Dermis blood vessel endothelial cell (primary cell): ENCODE measurements around the gene TFAP2A. TPM values are rescaled to one million over a fixed set of nuclear protein-coding genes. Genes with fewer than 3 reads are reported as not detected.
A peak's percentile ranks its signal among the peaks of the same experiment; 100 is the strongest.

Experiments
- DNase-seq: peaks from one replicate; pipeline ENCODE4 v3.0.0; 2010
- total RNA-seq: library from RNA; depleted of rRNA; stranded (reverse); fragments of >200 nt; gene quantifications from 2 replicates; pipeline ENCODE4 v1.2.3, GENCODE V29; 2014

The TFAP2A gene
- total RNA-seq, 1 donor from 2014 or later, result under 0.01 TPM

GRCh38 chr6:10382322-10382721 is 32.6 kb downstream of the TFAP2A start:
- no peak for DNase-seq

DNA sequence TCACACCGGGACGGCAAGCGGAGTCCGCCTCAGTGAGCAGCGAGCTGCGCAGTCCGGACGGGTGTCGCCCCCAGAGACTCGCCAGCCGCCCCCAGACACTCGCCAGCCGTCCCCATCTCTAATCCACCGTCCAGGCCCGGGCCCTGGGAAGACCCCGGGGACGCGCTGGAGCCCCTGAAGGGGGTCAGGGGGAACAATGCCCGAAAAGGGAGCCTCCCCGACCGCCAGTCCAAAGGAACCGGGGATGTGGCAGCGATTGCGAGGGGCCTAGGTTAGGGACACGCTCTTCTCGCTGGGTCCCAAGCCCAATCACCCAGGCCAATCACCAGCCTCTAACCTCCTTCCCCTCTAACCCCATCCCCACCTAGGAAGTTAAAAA is 33.1 kb downstream of the TFAP2A start:
- DNase-seq, result no peak

- peak; percentile 12 for DNase-seq
These were observed 33.6 kb downstream of the TFAP2A start for GRCh38 chr6:10381133-10381829.

- DNase-seq, result no peak
These were observed 39.4 kb downstream of the TFAP2A start for GRCh38 chr6:10375391-10375969.

GRCh38 chr6:10373642-10374359 is 41.1 kb downstream of the TFAP2A start:
- DNase-seq, result no peak

DNA sequence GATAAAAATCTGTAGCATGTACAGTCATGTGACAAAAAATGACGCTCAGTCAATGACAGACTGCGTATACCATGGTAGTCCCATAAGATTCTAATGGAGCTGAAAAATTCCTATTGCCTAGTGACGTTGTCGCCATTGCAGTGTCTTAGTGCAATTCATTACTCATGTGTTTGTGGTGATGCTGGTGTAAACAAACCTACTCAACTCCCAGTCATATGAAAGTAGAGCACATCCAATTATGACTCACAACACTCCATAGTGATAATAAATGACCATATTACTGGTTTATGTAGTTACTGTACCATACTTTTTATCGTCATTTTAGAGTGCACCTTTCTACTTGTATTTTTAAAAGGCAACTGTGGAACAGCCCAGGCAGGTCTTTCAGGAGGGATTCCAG is 45.0 kb downstream of the TFAP2A start:
- no peak for DNase-seq

GRCh38 chr6:10368861-10369260 is 46.0 kb downstream of the TFAP2A start:
- DNase-seq, result no peak

- DNase-seq, result no peak
These were observed 51.0 kb downstream of the TFAP2A start for GRCh38 chr6:10363911-10364310.

DNA sequence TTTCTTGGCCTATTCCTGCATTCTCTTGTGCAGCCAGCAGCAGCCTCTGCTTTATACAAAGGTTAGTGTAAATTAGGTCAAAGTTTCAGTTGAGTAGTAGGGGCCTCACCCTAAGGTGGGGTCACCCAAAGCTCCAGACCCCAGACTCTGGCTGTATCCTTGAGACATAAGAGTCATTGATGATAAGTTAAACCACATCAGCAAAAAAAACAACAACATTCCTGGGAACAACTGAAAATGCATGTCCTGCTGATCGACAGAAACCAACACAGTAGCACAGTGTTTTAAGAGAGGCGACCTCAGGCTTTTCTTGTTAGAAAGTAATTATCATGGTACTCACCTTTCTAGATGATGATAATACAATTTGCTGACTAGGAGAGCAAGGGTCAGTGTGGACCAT is 52.6 kb downstream of the TFAP2A start:
- no peak for DNase-seq

DNA sequence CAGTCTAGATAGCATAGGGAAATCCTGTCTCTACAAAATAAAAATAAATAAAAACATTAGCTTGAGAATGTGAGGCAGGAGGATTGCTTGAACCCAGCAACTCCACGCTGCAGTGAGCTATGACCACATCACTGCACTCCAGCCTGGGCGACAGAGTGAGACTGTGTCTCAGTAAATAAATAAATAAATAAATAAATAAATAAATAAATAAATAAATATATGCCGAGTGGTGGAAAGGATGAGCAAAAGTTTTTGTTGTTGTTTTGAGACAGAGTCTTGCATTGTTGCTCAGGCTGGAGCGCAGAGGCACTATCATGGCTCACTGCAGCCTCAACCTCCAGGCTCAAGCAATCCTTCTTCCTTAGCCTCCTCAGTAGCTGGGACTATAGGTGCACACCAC is 53.4 kb downstream of the TFAP2A start:
- no peak for DNase-seq

- DNase-seq, result no peak
These were observed 55.3 kb downstream of the TFAP2A start for GRCh38 chr6:10359581-10359980.

GRCh38 chr6:10355115-10355702 is 59.7 kb downstream of the TFAP2A start:
- DNase-seq, result no peak

DNA sequence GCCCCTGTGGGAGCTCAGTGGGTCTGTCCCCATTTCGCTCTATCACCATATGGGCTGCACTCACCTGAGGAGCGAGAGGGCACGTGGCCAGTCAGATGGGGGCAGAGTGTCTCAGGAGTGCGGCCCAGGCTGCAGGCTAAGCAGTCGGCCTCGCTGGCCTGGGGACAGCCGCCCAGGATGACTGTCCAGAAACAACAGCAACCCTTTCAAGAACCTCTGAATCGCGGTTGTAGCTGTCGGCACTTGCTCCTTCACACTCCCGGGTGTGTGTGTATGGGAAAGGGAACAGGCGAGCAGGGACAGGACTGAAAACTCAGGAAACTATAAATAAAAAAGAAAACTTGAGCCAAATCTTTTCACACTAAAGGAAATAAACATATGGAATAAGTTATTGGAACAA is 63.1 kb downstream of the TFAP2A start:
- no peak for DNase-seq

- DNase-seq, result no peak
These were observed 64.2 kb downstream of the TFAP2A start for GRCh38 chr6:10350720-10351119.

- no peak for DNase-seq
These were observed 67.1 kb downstream of the TFAP2A start for GRCh38 chr6:10347561-10348327.

Other genes with a start within 250 kb of the TFAP2A start
- gene GCNT2, start 106.3 kb upstream of the TFAP2A start, total RNA-seq, result 42.2 and 53.9 TPM in 2 replicates